Mesothelial cell of epicardium (in vitro differentiated cells): ENCODE measurements around the gene ING2. TPM values are rescaled to one million over a fixed set of nuclear protein-coding genes. Genes with fewer than 3 reads are reported as not detected.
"Not testable (repeated sequence)": the region's sequence is repeated elsewhere in the genome, so short reads cannot be mapped to it uniquely, and the experiment has no call there.

ENCODE experiments used
- DNase-seq, 2 experiments: peaks; one replicate each; pipeline ENCODE4 v3.0.0; 2021; ENCODE audit warnings: low spot score in 2 of 2; ENCODE audit not compliant: unreplicated experiment in 2 of 2
- H3K27ac Mint-ChIP-seq: 2 replicates; pipeline ENCODE4 v1.8.0; 2021; ENCODE audit warnings: mixed read lengths
- H3K27me3 Mint-ChIP-seq: 2 replicates; pipeline ENCODE4 v1.8.0; 2021; ENCODE audit warnings: low read depth, mixed read lengths
- H3K36me3 Mint-ChIP-seq: 2 replicates; pipeline ENCODE4 v1.8.0; 2021; ENCODE audit warnings: mixed read lengths
- H3K4me1 Mint-ChIP-seq: 2 replicates; pipeline ENCODE4 v1.8.0; 2021; ENCODE audit warnings: mixed read lengths
- H3K4me3 Mint-ChIP-seq: 2 replicates; pipeline ENCODE4 v1.8.0; 2021; ENCODE audit warnings: mild to moderate bottlenecking, moderate library complexity, mixed read lengths
- H3K9me3 Mint-ChIP-seq: 2 replicates; pipeline ENCODE4 v1.8.0; 2021; ENCODE audit warnings: mixed read lengths
- total RNA-seq: library from RNA; stranded (reverse); gene quantifications from 3 replicates; pipeline ENCODE4 v1.2.1, GENCODE V29; 2021
- TF ChIP-seq, protein P1 (sequence below): fragments of 200-600 bp; sonication (generic); IDR thresholded peaks from one replicate; pipeline ENCODE4 v1.5.0; 2021; ENCODE audit warnings: antibody characterized with exemption; ENCODE audit not compliant: unreplicated experiment

ING2 gene
- total RNA-seq, 1 donor from 2014 or later, result 11.3 TPM

DNA sequence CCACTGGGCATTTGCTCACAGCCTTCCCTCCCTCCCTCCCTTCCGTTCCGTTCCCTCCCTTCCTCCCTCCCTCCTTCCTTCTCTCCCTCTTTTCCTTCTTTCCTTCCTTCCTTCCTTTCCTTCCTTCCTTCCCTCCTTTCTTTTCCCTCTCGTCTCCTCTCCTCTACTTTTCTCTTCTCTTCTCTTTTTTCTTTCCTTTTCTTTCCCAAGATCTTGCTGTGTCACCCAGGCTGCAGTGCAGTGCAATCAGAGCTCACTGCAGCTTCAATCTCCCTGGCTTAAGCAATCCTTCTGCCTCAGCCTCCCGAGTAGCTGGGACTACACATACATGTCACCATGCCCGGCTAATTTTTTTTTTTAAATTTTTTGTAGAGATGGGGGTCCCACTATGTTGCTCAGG, 26.7 kb upstream of the ING2 start:
- TF ChIP-seq, protein P1, sequence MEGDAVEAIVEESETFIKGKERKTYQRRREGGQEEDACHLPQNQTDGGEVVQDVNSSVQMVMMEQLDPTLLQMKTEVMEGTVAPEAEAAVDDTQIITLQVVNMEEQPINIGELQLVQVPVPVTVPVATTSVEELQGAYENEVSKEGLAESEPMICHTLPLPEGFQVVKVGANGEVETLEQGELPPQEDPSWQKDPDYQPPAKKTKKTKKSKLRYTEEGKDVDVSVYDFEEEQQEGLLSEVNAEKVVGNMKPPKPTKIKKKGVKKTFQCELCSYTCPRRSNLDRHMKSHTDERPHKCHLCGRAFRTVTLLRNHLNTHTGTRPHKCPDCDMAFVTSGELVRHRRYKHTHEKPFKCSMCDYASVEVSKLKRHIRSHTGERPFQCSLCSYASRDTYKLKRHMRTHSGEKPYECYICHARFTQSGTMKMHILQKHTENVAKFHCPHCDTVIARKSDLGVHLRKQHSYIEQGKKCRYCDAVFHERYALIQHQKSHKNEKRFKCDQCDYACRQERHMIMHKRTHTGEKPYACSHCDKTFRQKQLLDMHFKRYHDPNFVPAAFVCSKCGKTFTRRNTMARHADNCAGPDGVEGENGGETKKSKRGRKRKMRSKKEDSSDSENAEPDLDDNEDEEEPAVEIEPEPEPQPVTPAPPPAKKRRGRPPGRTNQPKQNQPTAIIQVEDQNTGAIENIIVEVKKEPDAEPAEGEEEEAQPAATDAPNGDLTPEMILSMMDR, result no peak
- Mint-ChIP-seq H3K4me1 (no peaks in the 10 kb centered on the region), H3K27me3 (peaks cover 2% of the 10 kb centered on the region)

DNA sequence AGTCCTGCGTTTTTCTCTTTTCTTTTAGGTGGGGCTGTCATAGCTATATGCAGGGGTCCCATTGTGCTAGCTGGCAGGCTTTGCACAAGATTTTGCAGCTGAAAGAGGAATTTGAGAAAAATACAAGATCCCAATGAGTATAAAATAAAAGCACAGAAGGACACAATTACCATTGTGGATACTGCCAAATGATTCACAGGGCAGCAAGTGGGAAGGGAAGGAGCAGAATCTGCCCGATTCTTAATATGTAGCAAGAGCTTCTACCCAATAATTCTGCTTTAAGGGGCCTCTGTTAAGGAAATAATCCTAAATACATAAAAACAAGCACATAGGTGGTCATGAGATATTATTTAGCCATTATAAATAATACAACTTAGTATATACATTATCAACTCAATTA, 25.9 kb upstream of the ING2 start:
- Mint-ChIP-seq H3K4me1 (no peaks in the 10 kb centered on the region), H3K27me3 (peaks cover 2% of the 10 kb centered on the region), H3K27ac (no peak overlapping the region), H3K9me3 (peaks cover 6% of the 10 kb centered on the region), H3K36me3 (no peaks in the 10 kb centered on the region), H3K4me3 (no peak overlapping the region)
- no peak for DNase-seq
- TF ChIP-seq, protein P1, result no peak

More for the DNA sequence above, 26.7 kb upstream of the ING2 start:
- no peak for DNase-seq
- Mint-ChIP-seq H3K27ac (no peak overlapping the region), H3K36me3 (no peaks in the 10 kb centered on the region), H3K4me3 (no peak overlapping the region), H3K9me3 (peaks cover 6% of the 10 kb centered on the region)

DNA sequence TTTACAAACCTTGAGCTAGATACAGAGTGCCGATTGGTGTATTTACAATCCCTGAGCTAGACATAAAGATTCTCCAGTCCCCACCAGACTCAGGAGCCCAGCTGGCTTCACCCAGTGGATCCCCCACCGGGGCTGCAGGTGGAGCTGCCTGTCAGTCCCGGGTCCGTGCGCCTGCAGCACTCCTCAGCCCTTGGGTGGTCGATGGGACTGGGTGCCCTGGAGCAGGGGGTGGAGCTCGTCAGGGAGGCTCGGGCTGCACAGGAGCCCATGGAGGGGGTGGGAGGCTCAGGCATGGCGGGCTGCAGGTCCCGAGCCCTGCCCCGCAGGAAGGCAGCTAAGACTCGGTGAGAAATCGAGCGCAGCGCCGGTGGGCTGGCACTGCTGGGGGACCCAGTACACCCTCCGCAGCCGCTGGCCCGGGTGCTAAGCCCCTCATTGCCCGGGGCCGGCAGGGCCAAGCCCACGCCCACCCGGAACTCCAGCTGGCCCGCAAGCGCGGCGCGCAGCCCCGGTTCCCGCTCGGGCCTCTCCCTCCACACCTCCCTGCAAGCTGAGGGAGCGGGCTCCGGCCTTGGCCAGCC, 22.3 kb upstream of the ING2 start:
- H3K4me3 Mint-ChIP-seq, H3K4me1 Mint-ChIP-seq, DNase-seq, H3K36me3 Mint-ChIP-seq, H3K27me3 Mint-ChIP-seq, H3K9me3 Mint-ChIP-seq, H3K27ac Mint-ChIP-seq: not testable (repeated sequence)

DNA sequence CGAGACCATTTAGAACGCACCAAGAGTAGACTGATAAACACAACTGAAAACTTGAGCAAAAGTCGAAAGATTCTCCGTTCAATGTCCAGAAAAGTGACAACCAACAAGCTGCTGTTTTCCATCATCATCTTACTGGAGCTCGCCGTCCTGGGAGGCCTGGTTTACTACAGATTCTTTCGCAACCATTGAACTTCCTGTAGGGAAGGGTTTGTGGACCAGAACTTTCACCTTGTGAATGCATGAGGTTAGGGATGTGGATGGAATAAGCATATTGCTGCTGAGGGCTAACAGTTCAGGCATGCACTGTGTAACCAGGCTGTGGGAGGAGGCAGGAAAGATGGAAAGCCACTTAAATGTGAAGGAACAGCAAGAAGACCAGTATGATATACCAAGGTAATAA, 20.9 kb upstream of the ING2 start:
- DNase-seq, result no peak
- H3K36me3 Mint-ChIP-seq, result no peaks in the 10 kb centered on the region
- H3K4me1 Mint-ChIP-seq, result peaks cover 3% of the 10 kb centered on the region
- no peak overlapping the region for H3K27ac Mint-ChIP-seq
- H3K4me3 Mint-ChIP-seq, result no peak overlapping the region
- TF ChIP-seq, protein P1, result no peak
- H3K27me3 Mint-ChIP-seq, result no peaks in the 10 kb centered on the region
- peaks cover 6% of the 10 kb centered on the region for H3K9me3 Mint-ChIP-seq

DNA sequence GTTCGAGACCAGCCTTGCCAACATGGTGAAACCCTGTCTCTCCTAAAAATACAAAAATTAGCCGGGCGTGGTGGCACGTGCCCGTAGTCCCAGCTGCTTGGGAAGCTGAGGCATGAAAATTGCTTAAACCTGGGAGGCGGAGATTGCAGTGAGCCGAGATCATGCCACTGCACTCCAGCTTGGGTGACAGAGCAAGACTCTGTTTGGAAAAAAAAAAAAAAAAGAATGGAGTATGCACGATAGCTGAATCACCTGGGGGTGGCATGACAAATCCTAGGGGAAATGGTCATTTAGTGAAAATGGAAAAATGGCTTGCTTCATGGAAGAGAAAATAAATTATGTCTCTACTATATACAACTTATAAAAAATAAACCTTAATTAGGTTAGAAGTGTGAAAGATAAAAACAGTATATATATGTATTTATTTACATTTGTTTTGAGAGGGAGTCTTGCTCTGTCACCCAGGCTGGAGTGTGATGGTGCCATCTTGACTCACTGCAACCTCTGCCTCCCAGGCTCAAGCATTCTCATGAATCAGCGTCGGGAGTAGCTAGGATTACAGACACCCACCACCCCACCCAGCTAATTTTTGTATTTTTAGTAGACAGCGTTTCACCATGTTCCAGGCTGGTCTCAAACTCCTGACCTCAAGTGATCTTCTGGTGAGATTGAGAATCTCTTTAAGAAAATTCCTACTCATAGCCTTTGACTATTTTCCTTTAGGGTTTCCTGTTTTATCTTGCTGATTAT, 19.3 kb upstream of the ING2 start:
- TF ChIP-seq, protein P1, result no peak
- H3K4me1 Mint-ChIP-seq, result peaks cover 3% of the 10 kb centered on the region
- H3K4me3 Mint-ChIP-seq, result no peak overlapping the region
- H3K9me3 Mint-ChIP-seq, result peaks cover 10% of the 10 kb centered on the region
- H3K27ac Mint-ChIP-seq, result no peak overlapping the region
- H3K36me3 Mint-ChIP-seq, result peaks cover 4% of the 10 kb centered on the region
- no peak for DNase-seq
- H3K27me3 Mint-ChIP-seq, result no peaks in the 10 kb centered on the region

DNA sequence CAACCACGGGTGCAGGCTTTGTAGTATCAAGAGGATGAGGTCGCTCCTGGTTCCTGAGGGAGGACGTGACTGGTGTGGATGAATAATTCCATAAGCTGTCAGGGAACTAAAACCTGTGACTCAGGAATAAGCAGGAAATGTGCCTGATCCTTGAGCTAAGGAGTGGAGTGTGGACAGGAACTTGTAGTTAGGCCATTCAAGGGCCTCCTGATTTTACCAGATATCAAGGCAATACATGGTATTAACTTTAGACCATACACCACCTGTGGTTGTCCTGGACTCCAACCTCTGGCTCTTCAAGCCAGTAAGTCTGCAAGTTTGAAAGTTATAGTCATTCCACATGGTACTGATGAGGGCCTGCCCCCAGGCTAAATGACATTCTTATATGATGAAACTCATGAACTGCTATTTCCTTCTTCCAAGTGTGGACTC, 12.1 kb upstream of the ING2 start:
- peaks cover 5% of the 10 kb centered on the region for H3K4me1 Mint-ChIP-seq
- DNase-seq, result no peak
- H3K27ac Mint-ChIP-seq, result no peak overlapping the region
- TF ChIP-seq, protein P1, result no peak
- H3K36me3 Mint-ChIP-seq, result peaks cover 24% of the 10 kb centered on the region
- H3K9me3 Mint-ChIP-seq, result peaks cover 15% of the 10 kb centered on the region
- H3K27me3 Mint-ChIP-seq, result no peaks in the 10 kb centered on the region
- H3K4me3 Mint-ChIP-seq, result no peak overlapping the region
